CD4-positive, alpha-beta T cell treated with Interleukin-10 for 1 hour (primary cell): ENCODE results near the gene DYNC2H1.
"Not testable (repeated sequence)": the region's sequence is repeated elsewhere in the genome, so short reads cannot be mapped to it uniquely, and the experiment has no call there.

ENCODE experiments used
- DNase-seq: peaks from one replicate; pipeline ENCODE4 v3.0.0-alpha.2; 2020

DYNC2H1 gene

DNA sequence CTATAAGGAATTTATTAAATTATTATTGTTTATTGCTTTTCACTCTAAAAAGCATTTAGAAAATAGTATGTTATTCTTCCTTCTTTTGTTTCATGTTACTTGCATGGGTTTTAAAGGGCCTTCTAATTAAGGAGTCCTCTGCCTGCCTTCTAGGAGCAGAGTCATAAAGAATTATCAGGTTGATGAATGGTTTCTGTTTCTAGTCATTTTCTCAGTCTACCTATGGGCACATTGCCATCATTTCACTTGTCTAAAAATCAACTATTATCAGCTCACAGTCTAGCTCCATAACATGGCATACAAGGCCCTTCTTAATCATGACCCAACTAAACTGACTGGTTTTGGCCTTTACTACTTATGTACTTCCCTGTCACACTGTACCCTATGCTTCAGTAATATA is 16.2 kb downstream of the DYNC2H1 start:
- DNase-seq: no peak

DNA sequence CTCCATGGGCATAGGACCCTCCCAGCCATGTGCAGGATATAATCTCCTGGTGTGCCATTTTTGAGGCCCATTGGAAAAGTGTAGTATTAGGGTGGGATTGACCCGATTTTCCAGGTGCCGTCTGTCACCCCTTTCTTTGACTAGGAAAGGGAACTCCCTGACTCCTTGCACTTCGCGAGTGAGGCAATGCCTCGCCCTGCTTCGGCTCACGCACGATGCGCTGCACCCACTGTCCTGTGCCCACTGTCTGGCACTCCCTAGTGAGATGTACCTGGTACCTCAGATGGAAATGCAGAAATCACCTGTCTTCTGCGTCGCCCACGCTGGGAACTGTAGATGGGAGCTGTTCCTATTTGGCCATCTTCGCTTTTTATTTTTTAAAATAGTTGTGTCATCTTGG is 32.8 kb downstream of the DYNC2H1 start:
- not testable (repeated sequence) for DNase-seq

DNA sequence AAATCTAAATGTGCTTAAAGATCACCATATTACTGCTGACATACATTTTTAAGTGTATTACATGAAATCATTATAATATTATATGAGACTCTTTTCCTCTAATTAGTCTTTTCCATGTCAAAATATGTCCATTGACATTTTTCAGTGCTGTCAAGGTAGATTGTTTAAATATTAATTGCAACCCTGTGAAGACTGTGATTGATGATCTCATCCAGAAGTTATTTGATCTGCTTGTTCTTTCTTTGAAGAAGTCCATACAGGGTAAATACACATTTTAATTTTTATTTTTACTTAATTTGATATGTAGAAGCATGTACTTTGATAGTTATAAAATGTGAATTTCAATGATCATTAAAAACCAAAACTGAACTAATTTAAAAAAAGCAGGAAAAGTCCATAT is 38.4 kb downstream of the DYNC2H1 start:
- DNase-seq: no peak

DNA sequence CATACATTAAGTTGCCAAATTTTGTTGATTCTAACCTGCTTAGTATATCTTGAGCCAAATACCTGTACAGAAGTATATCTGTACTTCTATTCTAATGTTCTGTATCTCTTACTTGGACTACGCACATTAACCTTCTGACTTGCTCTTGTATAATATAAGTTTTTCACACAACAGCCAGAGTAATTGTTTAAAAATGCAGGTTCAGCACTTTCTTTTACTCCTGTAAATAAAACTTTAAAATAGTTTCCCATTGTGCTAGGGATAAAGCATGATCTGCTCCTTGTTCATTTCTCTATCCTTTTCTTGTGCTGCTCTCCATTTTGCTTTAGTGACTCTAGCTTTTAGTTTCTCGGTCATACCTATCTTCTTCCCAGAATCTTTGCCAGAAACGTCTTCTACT is 48.3 kb downstream of the DYNC2H1 start:
- no peak for DNase-seq

DNA sequence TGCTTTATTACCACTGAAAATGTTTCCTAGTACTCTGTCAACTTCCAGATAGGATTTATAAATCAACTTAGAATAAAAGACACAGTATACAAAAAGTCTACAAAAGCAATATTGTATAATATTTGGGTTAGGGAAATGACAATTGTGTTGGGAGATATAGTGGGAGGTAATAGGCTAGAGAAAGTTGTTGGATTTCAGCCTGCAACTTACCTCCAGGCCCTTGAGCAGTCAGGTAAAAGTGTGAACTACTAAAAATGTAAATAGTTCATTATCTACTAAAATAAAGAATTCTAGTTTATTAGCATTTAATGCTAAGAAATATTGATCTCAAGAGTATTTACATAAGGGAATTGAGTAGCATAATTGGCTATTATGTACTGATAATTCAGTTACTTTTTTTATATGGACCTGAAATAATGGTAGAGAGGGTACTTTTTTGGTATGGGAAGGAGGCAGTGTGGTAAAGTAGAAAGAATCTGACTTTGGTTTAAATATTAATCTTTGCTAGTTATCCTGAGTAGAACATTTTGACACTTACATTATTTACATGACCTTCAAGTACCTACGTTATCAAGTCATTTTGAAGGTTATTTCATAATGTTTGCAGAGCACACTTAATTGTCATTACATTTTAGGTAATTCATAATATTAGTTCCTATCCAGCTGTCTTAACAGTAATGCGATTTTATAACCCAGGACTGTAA is 55.0 kb downstream of the DYNC2H1 start:
- DNase-seq: no peak

DNA sequence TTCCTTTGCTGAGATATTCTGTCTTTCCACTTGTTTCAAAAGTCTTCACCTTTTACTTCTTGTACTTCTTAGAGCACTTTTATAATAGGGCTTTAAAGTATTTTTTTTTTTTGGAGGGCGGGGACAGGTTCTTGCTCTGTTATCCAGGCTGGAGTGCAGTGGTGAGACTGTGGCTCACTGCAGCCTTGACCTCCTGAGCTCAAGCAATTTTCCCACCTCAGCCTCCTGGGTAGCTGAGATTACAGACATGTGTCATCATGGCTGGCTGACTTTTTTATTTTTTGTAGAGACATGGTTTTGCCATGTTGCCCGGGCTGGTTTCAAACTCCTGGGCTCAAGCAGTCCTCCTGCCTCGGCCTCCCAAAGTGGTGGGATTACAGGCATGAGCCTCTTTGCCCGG is 57.9 kb downstream of the DYNC2H1 start:
- no peak for DNase-seq

DNA sequence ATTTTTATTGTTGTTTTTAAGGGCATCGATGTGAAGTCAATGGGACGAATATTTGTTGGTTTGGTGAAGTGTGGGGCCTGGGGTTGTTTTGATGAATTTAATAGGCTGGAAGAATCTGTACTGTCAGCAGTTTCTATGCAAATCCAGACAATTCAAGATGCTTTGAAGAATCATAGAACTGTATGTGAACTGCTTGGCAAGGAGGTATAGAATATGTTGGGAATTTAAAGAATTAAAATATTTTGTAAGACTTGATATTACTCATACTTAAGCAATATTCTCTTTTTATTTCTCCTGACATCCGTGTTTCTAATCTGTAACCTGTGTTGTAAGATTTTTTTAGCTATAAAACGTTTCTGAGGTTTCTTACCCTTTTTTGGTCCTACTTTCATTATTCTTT is 61.6 kb downstream of the DYNC2H1 start:
- no peak for DNase-seq

DNA sequence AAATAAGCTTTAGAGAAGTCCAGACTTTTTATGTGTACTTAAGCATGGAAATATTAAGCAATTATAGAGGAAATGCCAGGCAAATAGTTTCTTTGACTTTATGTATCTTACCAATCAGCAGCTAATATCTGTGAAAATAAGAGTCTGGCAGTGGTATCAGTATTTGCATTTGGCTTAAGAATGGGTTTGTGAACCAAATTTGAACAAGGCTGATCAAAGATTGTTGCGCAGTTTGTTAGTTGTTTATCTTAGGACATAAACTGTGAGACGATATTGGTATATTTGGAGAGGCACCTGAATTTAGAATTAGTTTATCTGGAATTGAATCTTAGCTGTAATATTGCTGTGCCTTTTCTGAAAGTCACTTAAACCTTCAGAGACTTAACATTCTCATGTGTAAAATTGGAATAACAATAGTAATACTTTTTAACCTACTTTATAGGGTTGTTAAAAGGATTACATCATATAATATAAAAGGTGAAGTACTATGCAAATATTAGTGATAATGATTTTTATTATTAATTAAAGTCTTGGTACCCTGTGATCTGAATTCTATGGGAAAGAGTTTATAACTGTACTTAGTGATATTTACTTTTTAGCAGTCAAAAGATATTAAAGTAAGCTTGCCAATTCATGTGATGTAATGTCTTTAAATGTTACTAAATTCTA is 66.4 kb downstream of the DYNC2H1 start:
- no peak for DNase-seq

DNA sequence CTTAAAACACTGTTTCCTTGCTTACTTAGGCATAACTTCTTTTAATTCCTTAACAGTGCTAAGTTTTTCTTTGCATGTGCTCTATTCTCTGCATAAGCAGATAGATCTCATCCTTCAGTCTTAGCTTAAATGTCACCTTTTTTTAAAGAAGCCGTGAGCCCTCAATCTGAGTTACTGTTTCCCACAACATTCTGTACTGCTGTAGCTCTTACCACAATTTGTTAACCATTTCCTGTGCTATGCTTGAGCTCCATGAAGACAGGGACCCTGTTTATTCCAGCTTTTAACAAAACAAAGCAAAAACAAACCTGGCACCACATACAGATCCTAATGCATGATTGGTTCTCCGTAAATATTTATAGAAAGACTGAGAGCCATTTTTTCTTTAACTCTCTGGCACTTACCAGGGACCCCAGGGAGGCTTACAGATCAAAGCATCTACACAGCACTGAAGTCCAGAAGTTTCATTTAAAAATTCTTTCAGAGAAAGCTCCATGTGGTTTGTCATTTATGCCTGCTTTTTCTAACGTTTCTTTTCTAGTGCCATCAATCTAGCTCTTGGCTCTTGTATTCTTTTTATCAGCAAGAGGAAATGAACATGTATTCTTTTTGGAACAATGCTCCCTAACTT is 74.9 kb downstream of the DYNC2H1 start:
- DNase-seq: no peak

DNA sequence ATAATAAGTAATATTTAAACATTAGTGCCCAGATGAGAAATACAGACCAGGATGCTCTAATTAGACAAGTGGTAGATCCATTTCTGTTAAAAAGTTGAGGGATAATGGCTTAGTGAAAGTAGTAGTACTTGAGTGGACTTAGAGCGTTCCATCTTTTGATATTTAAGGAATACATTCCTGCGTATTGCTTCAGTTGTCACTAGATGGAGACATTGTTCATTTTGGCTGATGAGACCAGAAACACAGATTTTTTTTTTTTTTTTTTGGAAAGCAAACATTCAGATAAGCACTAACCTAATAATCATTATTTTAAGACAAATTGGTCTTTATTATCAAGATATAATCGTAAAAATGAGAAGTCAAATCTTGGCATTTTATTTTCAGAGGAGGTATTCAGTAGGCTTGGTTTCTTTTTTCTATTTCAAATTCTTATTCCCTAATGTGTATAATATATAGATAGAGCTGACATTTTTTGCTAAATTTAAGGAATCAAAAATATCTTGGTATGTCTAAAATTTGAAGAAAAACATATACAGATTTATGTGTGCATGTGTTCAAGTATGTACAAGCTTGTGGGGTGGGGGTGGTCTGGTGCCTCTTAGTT is 92.9 kb downstream of the DYNC2H1 start:
- no peak for DNase-seq

DNA sequence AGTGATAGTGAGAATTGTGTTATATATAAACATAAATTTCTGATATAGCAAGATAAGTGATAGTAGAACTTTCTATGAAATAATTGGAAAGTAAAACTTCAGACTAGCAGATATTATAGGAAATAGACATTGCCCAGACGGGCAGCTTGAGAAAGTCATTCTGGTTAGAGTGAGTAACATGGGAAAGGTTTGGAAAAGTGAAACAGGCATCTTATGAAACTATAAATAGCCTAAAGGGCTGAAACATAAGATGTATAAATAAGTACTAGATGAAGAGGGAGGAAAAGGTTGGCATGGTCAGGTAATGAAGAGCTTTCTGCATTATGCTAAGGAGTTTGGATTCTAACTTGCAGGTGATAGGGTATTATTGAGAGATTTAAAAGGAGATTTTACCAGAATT is 101.3 kb downstream of the DYNC2H1 start:
- no peak for DNase-seq

DNA sequence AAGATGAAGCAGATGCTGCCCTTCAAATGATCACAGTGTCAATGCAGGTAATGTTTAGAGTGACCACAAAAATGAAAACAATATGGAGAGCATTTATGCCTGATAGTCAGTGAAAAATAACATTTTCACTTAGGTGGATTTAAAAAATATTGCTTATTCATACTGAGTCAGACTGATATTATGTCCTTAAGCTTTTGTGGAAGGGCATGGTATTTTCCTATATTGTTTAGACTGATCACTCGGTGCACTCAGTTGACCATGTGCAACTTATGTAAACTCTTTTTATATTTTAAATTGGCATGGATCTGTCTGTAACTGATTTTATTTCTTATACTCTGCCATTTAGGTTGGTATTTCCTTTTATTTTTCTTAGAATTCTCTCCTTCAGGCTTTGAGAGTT is 106.6 kb downstream of the DYNC2H1 start:
- DNase-seq: no peak

DNA sequence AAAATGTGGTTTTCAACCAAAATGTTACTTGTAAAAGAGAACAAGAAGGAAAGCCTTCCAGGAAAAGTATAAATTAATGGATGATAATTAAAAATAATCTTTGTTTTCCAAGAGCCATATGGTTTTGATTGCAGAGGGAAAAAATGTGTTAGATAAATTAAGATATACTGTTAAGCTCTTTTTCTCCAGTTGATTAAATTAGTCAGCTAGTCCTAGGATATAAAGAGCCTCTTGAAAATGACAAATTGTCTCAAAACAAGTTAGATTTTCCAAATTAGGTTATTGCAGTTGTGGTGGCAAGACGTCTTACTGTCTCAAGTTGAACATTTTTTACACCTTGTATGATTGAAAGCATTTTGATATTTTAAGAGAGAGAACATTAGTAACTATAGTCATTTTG is 110.9 kb downstream of the DYNC2H1 start:
- no peak for DNase-seq

DNA sequence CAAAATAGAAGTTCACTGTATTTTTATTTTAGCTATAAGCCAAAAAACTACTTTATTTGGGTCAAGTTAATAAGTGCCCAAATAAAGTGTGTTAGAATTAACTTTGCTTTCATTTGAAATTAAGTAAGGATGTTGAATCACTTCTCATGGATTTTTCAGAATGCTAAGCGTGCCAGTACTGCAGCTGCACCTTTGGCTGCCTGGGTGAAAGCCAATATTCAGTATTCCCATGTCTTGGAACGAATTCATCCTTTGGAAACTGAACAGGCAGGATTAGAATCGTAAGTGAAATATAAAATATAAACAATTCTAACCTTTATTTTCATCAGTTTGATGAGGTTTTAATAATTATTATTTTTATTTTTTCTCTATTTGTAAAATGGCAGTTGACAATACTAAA is 113.6 kb downstream of the DYNC2H1 start:
- DNase-seq: no peak

DNA sequence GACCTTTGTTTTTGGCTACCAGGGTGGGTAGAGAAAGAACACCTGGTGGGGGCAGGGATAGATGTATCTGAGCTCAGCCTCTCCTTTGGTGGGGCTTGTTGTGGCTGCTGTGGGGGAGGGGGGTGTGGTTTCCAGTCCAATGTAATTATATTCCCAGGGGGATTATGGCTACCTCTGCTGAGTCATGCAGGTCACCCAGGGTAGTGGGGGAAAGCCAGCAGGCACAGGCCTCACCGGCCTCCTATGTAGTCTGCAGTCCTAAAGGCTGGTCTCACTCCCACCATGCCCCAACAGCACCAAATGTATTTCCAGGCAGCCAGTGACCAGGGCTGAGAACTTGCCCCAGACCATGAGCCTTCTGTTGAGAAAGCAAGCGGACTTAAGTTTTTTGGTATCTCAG is 119.6 kb downstream of the DYNC2H1 start:
- no peak for DNase-seq

DNA sequence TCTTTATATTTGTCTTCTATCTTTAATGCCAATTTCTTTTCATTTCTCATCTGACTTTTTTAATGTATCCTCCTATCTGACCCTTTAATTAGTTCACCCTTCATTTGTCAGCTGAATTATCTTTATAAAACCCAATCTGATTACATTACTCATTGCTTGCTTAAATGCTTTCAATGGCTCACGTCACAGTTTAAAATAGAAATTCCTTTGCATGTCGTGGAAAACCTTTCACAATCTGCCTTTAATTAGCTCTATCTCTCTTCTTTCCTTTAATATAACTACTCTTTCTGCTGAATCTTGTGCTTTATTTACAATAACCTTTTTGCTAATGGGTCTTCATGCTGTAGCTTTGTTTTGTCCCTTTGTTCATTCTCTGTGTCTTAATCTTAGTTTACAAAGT is 125.7 kb downstream of the DYNC2H1 start:
- DNase-seq: no peak

DNA sequence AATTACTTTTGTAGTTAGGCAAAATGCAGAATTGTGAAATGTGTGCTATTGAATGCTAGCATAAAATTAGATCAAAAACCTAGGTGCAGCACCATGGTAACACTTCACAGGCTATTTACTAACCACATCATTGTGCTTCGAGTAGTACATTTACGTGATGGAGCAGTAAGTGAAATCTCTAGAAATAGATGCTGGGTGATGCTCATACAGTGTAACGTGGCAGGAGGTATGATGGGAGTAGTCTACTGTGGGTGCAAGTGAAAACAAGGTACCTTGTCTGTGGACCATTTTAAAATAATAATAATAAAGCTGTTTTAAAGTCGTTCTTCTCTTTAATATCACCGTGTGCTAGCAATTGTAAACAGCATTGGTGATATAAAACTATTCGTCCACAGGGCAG is 132.3 kb downstream of the DYNC2H1 start:
- DNase-seq: no peak

DNA sequence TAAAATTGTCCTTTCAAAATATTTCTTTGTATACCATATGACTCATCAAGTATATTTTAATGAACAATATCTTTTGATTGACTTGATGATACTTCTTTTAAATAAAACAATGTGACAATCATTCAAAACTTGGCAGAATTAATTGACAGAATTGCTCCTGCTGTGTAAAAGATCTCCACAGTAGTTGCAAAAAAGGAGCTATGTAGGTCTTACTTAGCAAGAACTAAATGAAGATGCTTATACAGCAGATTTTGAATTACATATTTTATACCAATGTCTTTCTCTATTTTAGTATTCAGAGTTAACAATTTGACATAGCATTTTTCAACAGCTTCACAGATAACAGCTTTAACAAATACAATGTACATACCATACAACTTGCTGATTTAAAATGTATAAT is 144.9 kb downstream of the DYNC2H1 start:
- no peak for DNase-seq

DNA sequence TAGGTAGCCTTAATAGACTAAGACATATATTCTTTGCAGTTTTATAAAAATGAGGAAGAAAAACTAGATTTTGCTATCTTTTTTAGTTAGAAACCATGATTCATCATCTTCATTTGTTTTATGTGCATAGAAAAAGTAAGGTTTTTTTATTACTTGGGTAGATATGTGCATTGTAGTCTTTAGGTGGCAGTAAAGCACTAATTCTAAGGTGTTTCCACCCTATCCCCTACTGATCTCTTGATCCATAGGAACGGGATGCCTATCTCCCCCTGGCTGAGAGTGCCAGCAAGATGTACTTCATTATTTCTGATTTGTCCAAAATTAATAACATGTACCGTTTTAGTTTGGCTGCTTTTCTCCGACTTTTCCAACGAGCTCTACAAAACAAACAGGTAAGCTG is 148.1 kb downstream of the DYNC2H1 start:
- DNase-seq: no peak

DNA sequence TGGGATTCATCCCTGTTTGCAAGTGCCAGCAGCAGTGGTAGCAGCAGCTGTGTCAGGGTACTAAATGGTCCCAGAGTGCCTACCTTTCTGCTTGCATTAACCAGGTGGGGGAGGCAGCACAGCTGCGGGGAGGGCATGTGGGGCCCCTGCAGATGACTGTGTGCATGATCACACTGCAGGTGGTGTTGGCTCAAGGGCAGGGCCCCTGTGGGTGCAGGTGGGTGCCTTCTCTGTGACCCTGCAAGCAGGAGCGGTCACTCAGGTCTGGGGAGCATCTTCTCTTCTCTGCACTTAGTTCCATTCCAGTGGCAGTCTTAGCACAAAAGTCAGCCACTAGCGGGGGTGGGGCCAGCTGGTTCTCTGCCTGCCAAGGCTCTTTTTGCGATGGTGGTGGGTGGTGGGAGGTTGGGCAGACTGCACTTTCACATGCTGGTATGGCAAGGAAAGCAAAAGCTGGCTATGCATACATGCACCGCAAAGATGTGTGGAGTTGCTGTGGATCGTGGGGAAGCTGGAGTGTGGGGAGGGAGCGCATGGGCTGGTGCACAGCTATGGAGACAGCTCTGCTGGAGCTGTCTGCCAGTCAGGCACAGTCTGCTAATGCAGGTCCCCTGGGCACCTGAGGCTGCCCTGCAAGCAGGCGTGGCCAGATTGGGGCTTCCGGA is 157.1 kb downstream of the DYNC2H1 start:
- no peak for DNase-seq

DNA sequence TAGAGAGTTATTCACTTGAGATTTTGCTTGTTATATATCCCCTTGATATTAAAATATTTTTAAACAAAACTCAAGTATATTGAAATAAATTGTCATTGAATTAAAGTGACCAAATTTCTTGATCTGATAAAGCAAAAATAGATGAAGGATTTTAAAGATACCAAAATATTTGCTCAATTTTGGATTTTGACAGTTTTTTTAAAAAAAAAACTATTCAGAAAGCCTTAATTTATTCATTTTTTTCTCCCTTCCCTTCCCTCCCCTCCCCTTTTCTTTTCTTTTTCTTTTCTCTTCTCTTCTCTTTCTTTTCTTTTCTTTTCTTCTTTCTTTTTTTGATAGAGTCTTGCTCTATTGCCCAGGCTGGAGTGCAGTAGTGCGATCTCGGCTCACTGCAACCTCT is 163.7 kb downstream of the DYNC2H1 start:
- no peak for DNase-seq

DNA sequence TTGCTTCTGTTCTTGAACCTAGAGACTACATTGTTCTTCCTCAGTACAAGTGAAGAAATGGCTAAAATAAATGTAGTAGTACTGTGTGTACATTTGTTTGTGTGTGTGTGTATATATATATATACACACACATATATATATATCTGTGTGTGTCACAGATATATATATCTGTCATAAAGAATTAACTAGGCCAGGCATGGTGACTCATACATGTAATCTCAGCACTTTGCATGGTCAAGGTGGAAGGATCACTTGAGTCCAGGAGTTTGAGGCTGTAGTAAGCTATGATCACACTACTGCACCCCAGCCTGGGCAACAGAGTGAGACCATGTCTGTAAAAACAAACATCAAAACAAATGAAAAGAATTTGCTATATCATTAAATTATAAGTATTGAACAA is 164.8 kb downstream of the DYNC2H1 start:
- DNase-seq: no peak

DNA sequence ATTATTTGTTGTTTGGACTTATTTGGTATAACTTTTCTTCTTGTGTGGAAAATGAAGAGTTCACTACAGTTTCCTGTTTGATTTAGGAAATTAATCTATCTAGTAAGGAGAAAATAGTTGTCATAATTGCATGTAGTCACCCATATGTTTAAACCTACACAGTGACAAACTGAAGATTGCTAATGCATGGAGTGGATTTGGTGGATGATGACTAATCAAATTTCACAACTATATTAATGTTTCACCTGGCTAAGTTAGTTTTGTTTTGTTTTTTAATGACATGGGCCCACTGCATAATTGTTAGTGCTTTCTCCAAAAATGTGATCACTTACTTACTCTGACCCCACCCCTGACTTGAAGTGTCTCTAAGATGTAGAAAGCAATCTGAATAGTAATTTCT is 170.6 kb downstream of the DYNC2H1 start:
- no peak for DNase-seq

DNA sequence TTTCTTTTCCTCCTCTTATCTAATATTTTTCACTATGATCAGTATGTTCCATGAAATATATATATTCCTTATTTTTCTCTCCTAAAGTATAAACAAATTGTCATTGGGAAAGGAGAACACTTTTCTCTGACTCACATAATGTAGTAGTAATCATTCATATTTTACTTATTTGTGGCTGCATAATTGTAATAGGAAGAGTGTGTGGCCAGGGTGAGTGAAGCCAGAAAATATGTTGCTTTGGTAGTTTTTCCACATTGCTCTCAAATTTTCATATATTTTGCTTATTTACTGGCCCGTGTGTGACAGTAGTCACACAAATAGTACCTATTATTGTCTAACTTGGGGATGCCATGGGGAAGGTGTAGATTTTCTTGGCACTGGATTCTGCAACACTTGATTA is 172.1 kb downstream of the DYNC2H1 start:
- no peak for DNase-seq
